Measurements from ENCODE around the gene DNAJC17. TPM values are rescaled to one million over a fixed set of nuclear protein-coding genes. Genes with fewer than 3 reads are reported as not detected.
A peak's percentile ranks its signal among the peaks of the same experiment; 100 is the strongest.

Gene DNAJC17
- total and polyA plus RNA-seq, 3 experiments from 2014 or later = 35.3 to 47.0 (median 46.5) TPM

GRCh38 chr15:40796512-40796911 lies 10.8 kb downstream of the DNAJC17 start:
- Histone ChIP-seq H3K36me3 (ENCODE audit: insufficient read depth, low read length) (no peaks in the 10 kb centered on the region), H3K27me3 (ENCODE audit: insufficient read depth, low read length, poor library complexity, severe bottlenecking) (no peaks in the 10 kb centered on the region), H3K4me1 (ENCODE audit: insufficient read depth, low read length) (no peaks in the 10 kb centered on the region), H3K9me3 (ENCODE audit: low read length) (no peaks in the 10 kb centered on the region), H3K4me3 (ENCODE audit: low read length) (no peak overlapping the region), H3K27ac (ENCODE audit: low read depth, low read length) (no peak overlapping the region)
- ChIA-PET POLR2A (no interaction called here), CTCF (interaction anchor here (0.9 to 1.0 kb wide), 2 partner anchors 9 to 14 kb away, joined by 4 read pairs; no protein-coding TSS in a partner anchor)
- Mint-ChIP-seq H3K27ac (peak overlapping the region in 1 of 8 donors; percentile 17), H3K9me3 (no peaks in the 10 kb centered on the region), H3K4me3 (no peak overlapping the region), H3K36me3 (peaks cover 4 to 48% (median 19%) of the 10 kb centered on the region in 3 donors), H3K27me3 (no peaks in the 10 kb centered on the region), H3K4me1 (peaks cover 25 to 39% (median 37%) of the 10 kb centered on the region in 3 donors)
- no peak for DNase-seq

GRCh38 chr15:40796041-40796440 lies 11.2 kb downstream of the DNAJC17 start:
- no peaks in the 10 kb centered on the region for H3K27me3 Mint-ChIP-seq
- no peaks in the 10 kb centered on the region for H3K36me3 ChIP-seq (ENCODE audit: insufficient read depth, low read length)
- no peaks in the 10 kb centered on the region for H3K9me3 ChIP-seq (ENCODE audit: low read length)
- no peak overlapping the region for H3K4me3 ChIP-seq (ENCODE audit: low read length)
- H3K4me1 Mint-ChIP-seq = peaks cover 23 to 36% (median 35%) of the 10 kb centered on the region in 3 donors
- no peak overlapping the region for H3K27ac ChIP-seq (ENCODE audit: low read depth, low read length)
- no peaks in the 10 kb centered on the region for H3K27me3 ChIP-seq (ENCODE audit: insufficient read depth, low read length, poor library complexity, severe bottlenecking)
- CTCF ChIA-PET = interaction anchor here (0.9 kb wide), 1 partner anchor 8 kb away, joined by 4 read pairs; no protein-coding TSS in a partner anchor
- no peak for DNase-seq
- H3K9me3 Mint-ChIP-seq = no peaks in the 10 kb centered on the region
- peaks cover 4 to 45% (median 17%) of the 10 kb centered on the region in 3 donors for H3K36me3 Mint-ChIP-seq
- no peak overlapping the region for H3K27ac Mint-ChIP-seq
- POLR2A ChIA-PET = no interaction called here
- H3K4me3 Mint-ChIP-seq = no peak overlapping the region
- H3K4me1 ChIP-seq (ENCODE audit: insufficient read depth, low read length) = no peaks in the 10 kb centered on the region

GRCh38 chr15:40793216-40793989 lies 13.9 kb downstream of the DNAJC17 start:
- no peaks in the 10 kb centered on the region for H3K36me3 ChIP-seq (ENCODE audit: insufficient read depth, low read length)
- H3K27ac Mint-ChIP-seq = peak overlapping the region in 3 of 8 donors; percentile 26 to 46 (median 41)
- peaks cover 22 to 29% (median 27%) of the 10 kb centered on the region in 3 donors for H3K4me1 Mint-ChIP-seq
- H3K4me3 ChIP-seq (ENCODE audit: low read length) = no peak overlapping the region
- H3K27me3 Mint-ChIP-seq = no peaks in the 10 kb centered on the region
- no peak overlapping the region for H3K4me3 Mint-ChIP-seq
- CTCF ChIA-PET = interaction anchor here (1.6 to 3.0 kb wide), 2 partner anchors 11 kb away, joined by 4 to 12 read pairs; no protein-coding TSS in a partner anchor
- H3K27me3 ChIP-seq (ENCODE audit: insufficient read depth, low read length, poor library complexity, severe bottlenecking) = no peaks in the 10 kb centered on the region
- H3K9me3 ChIP-seq (ENCODE audit: low read length) = no peaks in the 10 kb centered on the region
- H3K36me3 Mint-ChIP-seq = peaks cover 4 to 29% (median 13%) of the 10 kb centered on the region in 3 donors
- no peaks in the 10 kb centered on the region for H3K9me3 Mint-ChIP-seq
- peak in 1 of 5 donors; percentile 9 for DNase-seq
- POLR2A ChIA-PET = no interaction called here
- no peak overlapping the region for H3K27ac ChIP-seq (ENCODE audit: low read depth, low read length)
- no peaks in the 10 kb centered on the region for H3K4me1 ChIP-seq (ENCODE audit: insufficient read depth, low read length)

GRCh38 chr15:40792394-40792793 lies 14.9 kb downstream of the DNAJC17 start:
- no peak overlapping the region for H3K4me3 Mint-ChIP-seq
- no peaks in the 10 kb centered on the region for H3K27me3 Mint-ChIP-seq
- ChIA-PET CTCF (interaction anchor here (3.0 kb wide), 1 partner anchor 10 kb away, joined by 12 read pairs; no protein-coding TSS in a partner anchor), POLR2A (no interaction called here)
- H3K27ac ChIP-seq (ENCODE audit: low read depth, low read length) = no peak overlapping the region
- H3K36me3 ChIP-seq (ENCODE audit: insufficient read depth, low read length) = no peaks in the 10 kb centered on the region
- no peaks in the 10 kb centered on the region for H3K9me3 Mint-ChIP-seq
- no peaks in the 10 kb centered on the region for H3K27me3 ChIP-seq (ENCODE audit: insufficient read depth, low read length, poor library complexity, severe bottlenecking)
- peaks cover 24 to 31% (median 30%) of the 10 kb centered on the region in 3 donors for H3K4me1 Mint-ChIP-seq
- peaks cover 0 to 25% (median 9%) of the 10 kb centered on the region in 3 donors for H3K36me3 Mint-ChIP-seq
- H3K27ac Mint-ChIP-seq = peak overlapping the region in 1 of 8 donors; percentile 15
- DNase-seq = no peak
- no peaks in the 10 kb centered on the region for H3K9me3 ChIP-seq (ENCODE audit: low read length)
- no peak overlapping the region for H3K4me3 ChIP-seq (ENCODE audit: low read length)
- H3K4me1 ChIP-seq (ENCODE audit: insufficient read depth, low read length) = peaks cover 9% of the 10 kb centered on the region

- CTCF ChIA-PET = interaction anchor here (3.0 kb wide), 1 partner anchor 9 kb away, joined by 12 read pairs; no protein-coding TSS in a partner anchor
- peaks cover 28 to 37% (median 32%) of the 10 kb centered on the region in 3 donors for H3K4me1 Mint-ChIP-seq
- Histone ChIP-seq H3K27me3 (ENCODE audit: insufficient read depth, low read length, poor library complexity, severe bottlenecking) (no peaks in the 10 kb centered on the region), H3K4me1 (ENCODE audit: insufficient read depth, low read length) (peaks cover 17% of the 10 kb centered on the region), H3K9me3 (ENCODE audit: low read length) (no peaks in the 10 kb centered on the region), H3K27ac (ENCODE audit: low read depth, low read length) (no peak overlapping the region), H3K4me3 (ENCODE audit: low read length) (no peak overlapping the region), H3K36me3 (ENCODE audit: insufficient read depth, low read length) (no peaks in the 10 kb centered on the region)
- no peak overlapping the region for H3K4me3 Mint-ChIP-seq
- peaks cover 0 to 21% (median 9%) of the 10 kb centered on the region in 3 donors for H3K36me3 Mint-ChIP-seq
- no peaks in the 10 kb centered on the region for H3K9me3 Mint-ChIP-seq
- no peak overlapping the region for H3K27ac Mint-ChIP-seq
- POLR2A ChIA-PET = no interaction called here
- H3K27me3 Mint-ChIP-seq = no peaks in the 10 kb centered on the region
- DNase-seq = peak in 1 of 5 donors; percentile 1
These were observed 16.6 kb downstream of the DNAJC17 start for GRCh38 chr15:40790718-40791117.

- H3K4me3 ChIP-seq (ENCODE audit: low read length) = no peak overlapping the region
- Mint-ChIP-seq H3K27me3 (no peaks in the 10 kb centered on the region), H3K4me1 (peaks cover 28 to 33% (median 32%) of the 10 kb centered on the region in 3 donors), H3K9me3 (no peaks in the 10 kb centered on the region), H3K27ac (no peak overlapping the region), H3K36me3 (peaks cover 0 to 23% (median 11%) of the 10 kb centered on the region in 3 donors), H3K4me3 (no peak overlapping the region)
- no peaks in the 10 kb centered on the region for H3K36me3 ChIP-seq (ENCODE audit: insufficient read depth, low read length)
- CTCF ChIA-PET = interaction anchor here (3.0 kb wide), 1 partner anchor 8 kb away, joined by 12 read pairs; no protein-coding TSS in a partner anchor
- peak in 1 of 5 donors; percentile 25 for DNase-seq
- H3K4me1 ChIP-seq (ENCODE audit: insufficient read depth, low read length) = peaks cover 17% of the 10 kb centered on the region
- H3K27me3 ChIP-seq (ENCODE audit: insufficient read depth, low read length, poor library complexity, severe bottlenecking) = no peaks in the 10 kb centered on the region
- POLR2A ChIA-PET = no interaction called here
- no peaks in the 10 kb centered on the region for H3K9me3 ChIP-seq (ENCODE audit: low read length)
- no peak overlapping the region for H3K27ac ChIP-seq (ENCODE audit: low read depth, low read length)
These were observed 17.3 kb downstream of the DNAJC17 start for GRCh38 chr15:40789999-40790398.

- H3K27ac Mint-ChIP-seq = peak overlapping the region in 2 of 8 donors; percentile 23 to 29
- no peaks in the 10 kb centered on the region for H3K36me3 ChIP-seq (ENCODE audit: insufficient read depth, low read length)
- peaks cover 28 to 33% (median 32%) of the 10 kb centered on the region in 3 donors for H3K4me1 Mint-ChIP-seq
- peak overlapping the region in 2 of 7 donors; percentile 19 to 80 for H3K4me3 Mint-ChIP-seq
- H3K27me3 ChIP-seq (ENCODE audit: insufficient read depth, low read length, poor library complexity, severe bottlenecking) = no peaks in the 10 kb centered on the region
- DNase-seq = no peak
- H3K27me3 Mint-ChIP-seq = no peaks in the 10 kb centered on the region
- no peak overlapping the region for H3K27ac ChIP-seq (ENCODE audit: low read depth, low read length)
- H3K9me3 Mint-ChIP-seq = no peaks in the 10 kb centered on the region
- H3K4me3 ChIP-seq (ENCODE audit: low read length) = no peak overlapping the region
- H3K36me3 Mint-ChIP-seq = peaks cover 0 to 26% (median 11%) of the 10 kb centered on the region in 3 donors
- ChIA-PET POLR2A (no interaction called here), CTCF (interaction anchor here (1.0 kb wide), 1 partner anchor 271 kb away, joined by 3 read pairs; no protein-coding TSS in a partner anchor)
- H3K9me3 ChIP-seq (ENCODE audit: low read length) = no peaks in the 10 kb centered on the region
- peaks cover 17% of the 10 kb centered on the region for H3K4me1 ChIP-seq (ENCODE audit: insufficient read depth, low read length)
These were observed 18.2 kb downstream of the DNAJC17 start for GRCh38 chr15:40789119-40789518.

GRCh38 chr15:40787991-40788390 lies 19.3 kb downstream of the DNAJC17 start:
- H3K9me3 Mint-ChIP-seq = no peaks in the 10 kb centered on the region
- no peaks in the 10 kb centered on the region for H3K27me3 ChIP-seq (ENCODE audit: insufficient read depth, low read length, poor library complexity, severe bottlenecking)
- peak overlapping the region in 7 of 8 donors; percentile 40 to 84 (median 75) for H3K27ac Mint-ChIP-seq
- peaks cover 17% of the 10 kb centered on the region for H3K4me1 ChIP-seq (ENCODE audit: insufficient read depth, low read length)
- CTCF ChIA-PET = interaction anchor here (0.9 to 1.7 kb wide), 9 partner anchors 9 to 270 kb away, joined by 3 to 5 read pairs (median 4); no protein-coding TSS in a partner anchor
- H3K4me3 Mint-ChIP-seq = no peak overlapping the region
- POLR2A ChIA-PET = interaction anchor here (1.0 to 1.1 kb wide), 2 partner anchors 19 to 24 kb away, joined by 3 to 4 read pairs; partner anchors contain the start of genes DNAJC17, GCHFR and ZFYVE19
- no peaks in the 10 kb centered on the region for H3K27me3 Mint-ChIP-seq
- peaks cover 20 to 30% (median 24%) of the 10 kb centered on the region in 3 donors for H3K4me1 Mint-ChIP-seq
- no peak overlapping the region for H3K27ac ChIP-seq (ENCODE audit: low read depth, low read length)
- no peaks in the 10 kb centered on the region for H3K9me3 ChIP-seq (ENCODE audit: low read length)
- DNase-seq = peak in 1 of 5 donors; percentile 35
- no peak overlapping the region for H3K4me3 ChIP-seq (ENCODE audit: low read length)
- no peaks in the 10 kb centered on the region for H3K36me3 ChIP-seq (ENCODE audit: insufficient read depth, low read length)
- H3K36me3 Mint-ChIP-seq = peaks cover 0 to 18% (median 7%) of the 10 kb centered on the region in 3 donors

Measured in CD8-positive, alpha-beta memory T cell (primary cell).